Skeletal muscle cell (primary cell): ENCODE data around the gene SPESP1.

Experiments used
- DNase-seq: peaks from one replicate; pipeline ENCODE4 v3.0.0-alpha.2; 2010; ENCODE audit warnings: low read depth
- H3K4me3 ChIP-seq: 2 replicates; pipeline ENCODE4 v1.5.1; 2011; ENCODE audit warnings: low read depth, mild to moderate bottlenecking, control low read depth, low read length, moderate library complexity

Gene SPESP1

GRCh38 chr15:68930268-68931022 is at the start of gene SPESP1:
TSS of gene SPESP1 (plus strand) at chr15:68930525. CDS start at chr15:68930654, 129 bp downstream.
- peak within 1 kb of the TSS; percentile 50 for H3K4me3 ChIP-seq
- DNase-seq, result peak; percentile 18

- no peak overlapping the region for H3K4me3 ChIP-seq
- DNase-seq, result peak; percentile 45
These were observed 45.3 kb upstream of the SPESP1 start for GRCh38 chr15:68885070-68885469.

GRCh38 chr15:68887120-68887519 is 43.2 kb upstream of the SPESP1 start:
- no peak for DNase-seq
- H3K4me3 ChIP-seq, result no peak overlapping the region

GRCh38 chr15:68887819-68888218 is 42.5 kb upstream of the SPESP1 start:
- H3K4me3 ChIP-seq, result no peak overlapping the region
- DNase-seq, result no peak

DNA sequence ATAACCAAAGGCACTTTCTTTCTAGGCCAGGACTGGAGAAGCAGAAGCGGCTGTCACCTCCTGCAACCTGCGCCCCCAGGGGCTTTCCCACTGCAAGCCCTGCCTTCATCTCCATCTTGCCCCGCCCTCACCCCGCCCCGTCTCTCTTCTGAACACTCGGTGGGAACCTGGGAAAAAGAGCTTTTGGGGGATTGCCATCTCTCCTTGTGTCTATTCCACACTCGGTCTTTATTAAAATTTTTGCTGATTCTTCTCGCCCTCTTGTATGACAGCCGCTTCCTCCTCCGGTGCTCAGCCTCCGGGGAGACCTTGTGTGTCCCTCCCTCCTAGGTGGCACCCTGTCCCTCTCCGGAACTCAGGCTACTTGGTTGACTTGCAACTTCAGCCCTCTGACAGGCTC is 41.9 kb upstream of the SPESP1 start:
- no peak for DNase-seq
- H3K4me3 ChIP-seq, result no peak overlapping the region

DNA sequence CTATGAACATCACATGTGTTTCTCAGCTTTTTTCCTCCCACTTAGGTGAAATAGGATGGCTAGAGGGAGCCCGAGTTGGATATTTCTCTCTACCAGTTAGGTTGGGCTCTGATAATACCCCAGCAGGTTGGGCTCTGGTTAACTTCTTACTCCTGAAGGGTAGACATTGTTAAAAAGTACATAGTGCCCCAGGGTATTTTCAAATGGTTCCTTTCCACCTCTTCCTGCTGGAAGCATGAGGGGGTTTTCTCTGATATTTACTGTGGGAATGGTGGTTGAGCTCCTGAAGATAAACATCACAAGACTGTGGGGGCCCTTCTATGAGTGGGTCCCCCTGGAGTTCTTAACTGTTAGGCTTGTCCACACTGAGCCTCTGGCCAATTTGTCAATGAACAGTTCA is 36.1 kb upstream of the SPESP1 start:
- no peak for DNase-seq
- H3K4me3 ChIP-seq, result no peak overlapping the region

- no peak overlapping the region for H3K4me3 ChIP-seq
- DNase-seq, result no peak
These were observed 34.1 kb upstream of the SPESP1 start for GRCh38 chr15:68896178-68896577.

DNA sequence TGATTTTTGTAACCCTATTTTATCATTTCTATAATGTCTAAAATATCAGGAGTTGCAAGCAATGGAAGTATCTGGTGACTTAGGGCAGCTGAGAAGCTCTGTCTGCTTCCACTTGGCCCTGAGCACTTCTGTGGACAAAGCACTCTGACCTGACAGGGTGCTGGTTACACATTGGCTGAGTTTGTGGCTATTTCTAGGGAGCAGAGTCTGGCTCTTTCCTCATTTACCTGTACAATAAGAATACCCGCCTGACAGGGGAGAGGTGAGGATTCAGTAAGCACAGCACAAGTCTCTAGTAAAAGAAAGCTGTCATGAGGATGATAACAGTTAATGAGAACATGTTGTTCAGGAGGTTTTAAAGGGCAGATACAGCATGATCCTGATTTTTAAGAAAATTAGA is 33.3 kb upstream of the SPESP1 start:
- H3K4me3 ChIP-seq, result no peak overlapping the region
- DNase-seq, result no peak

- no peak overlapping the region for H3K4me3 ChIP-seq
- no peak for DNase-seq
These were observed 30.3 kb upstream of the SPESP1 start for GRCh38 chr15:68900027-68900426.

DNA sequence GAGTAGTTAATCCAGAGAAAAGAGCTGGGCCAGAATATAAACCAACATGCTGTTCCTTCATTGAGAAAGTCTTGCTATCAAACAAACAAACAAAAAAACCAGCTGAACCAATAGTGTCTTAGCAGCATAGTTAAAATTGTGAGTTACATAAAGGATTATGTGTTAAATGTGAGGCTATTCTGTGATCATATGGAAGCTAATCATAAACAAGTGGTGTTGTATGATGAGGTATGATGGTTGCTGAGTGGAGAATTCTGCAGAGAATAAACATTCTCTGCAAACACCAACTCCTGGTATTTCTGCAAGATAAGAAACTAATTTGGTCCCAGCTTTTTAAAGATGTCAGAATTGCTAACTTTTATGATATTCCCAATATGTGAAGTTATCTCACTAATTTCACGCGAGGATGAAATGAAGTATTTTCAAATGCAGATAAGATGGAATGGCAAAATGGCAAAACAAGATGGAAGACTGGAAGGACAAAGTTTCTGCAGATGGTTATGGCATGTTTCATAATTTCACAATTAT is 22.9 kb upstream of the SPESP1 start:
- H3K4me3 ChIP-seq, result no peak overlapping the region
- DNase-seq, result no peak

- H3K4me3 ChIP-seq, result no peak overlapping the region
- DNase-seq, result no peak
These were observed 20.7 kb upstream of the SPESP1 start for GRCh38 chr15:68909601-68910100.

- H3K4me3 ChIP-seq, result no peak overlapping the region
These were observed 20.0 kb upstream of the SPESP1 start for GRCh38 chr15:68910341-68910740.

GRCh38 chr15:68910816-68911215 is 19.5 kb upstream of the SPESP1 start:
- H3K4me3 ChIP-seq, result no peak overlapping the region

More at GRCh38 chr15:68910341-68910740, 20.0 kb upstream of the SPESP1 start:
- DNase-seq, result no peak

GRCh38 chr15:68921926-68922325 is 8.4 kb upstream of the SPESP1 start:
- no peak for DNase-seq
- no peak overlapping the region for H3K4me3 ChIP-seq

More at GRCh38 chr15:68910816-68911215, 19.5 kb upstream of the SPESP1 start:
- no peak for DNase-seq

- no peak overlapping the region for H3K4me3 ChIP-seq
- DNase-seq, result peak; percentile 34
These were observed 5.3 kb upstream of the SPESP1 start for GRCh38 chr15:68924866-68925560.

GRCh38 chr15:68933001-68933400 is 2.7 kb downstream of the SPESP1 start:
- no peak overlapping the region for H3K4me3 ChIP-seq
- DNase-seq, result no peak

GRCh38 chr15:68934341-68934740 is 4.0 kb downstream of the SPESP1 start:
- H3K4me3 ChIP-seq, result no peak overlapping the region
- no peak for DNase-seq

- no peak overlapping the region for H3K4me3 ChIP-seq
- DNase-seq, result no peak
These were observed 5.1 kb downstream of the SPESP1 start for GRCh38 chr15:68935400-68935937.

DNA sequence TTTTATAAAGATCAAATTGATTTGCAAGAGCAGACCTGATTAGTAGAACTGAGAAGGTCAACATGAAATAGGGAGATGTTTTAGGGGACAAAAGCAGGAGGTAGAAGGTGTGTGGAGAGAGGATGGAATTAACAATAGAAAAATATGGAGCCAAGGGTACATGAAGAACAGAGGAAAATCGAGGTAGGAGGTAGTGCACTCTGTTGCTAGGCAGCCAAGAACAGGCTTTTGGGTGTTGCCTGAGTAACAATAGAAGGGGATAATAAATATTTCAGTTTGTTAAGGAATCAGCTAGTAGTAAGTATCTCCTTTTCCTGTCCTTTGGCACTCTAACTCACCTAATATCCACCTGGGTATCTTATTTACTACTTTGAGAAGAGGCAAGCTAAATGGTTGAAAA is 9.2 kb downstream of the SPESP1 start:
- no peak for DNase-seq
- no peak overlapping the region for H3K4me3 ChIP-seq

GRCh38 chr15:68951813-68952212 is 21.5 kb downstream of the SPESP1 start:
- no peak for DNase-seq

More at GRCh38 chr15:68951813-68952212, 21.5 kb downstream of the SPESP1 start:
- no peak overlapping the region for H3K4me3 ChIP-seq
